IMR-90 (cell line): ENCODE results near the gene TTC8. TPM values are rescaled to one million over a fixed set of nuclear protein-coding genes. Genes with fewer than 3 reads are reported as not detected.

ENCODE experiments used
- ATAC-seq: fragments of 200-7000 bp; cut with Tn5 transposase; 2 replicates; pipeline ENCODE4 v1.9.1; 2020; ENCODE audit warnings: low read depth, mild to moderate bottlenecking, moderate library complexity
- BruUV-seq: library from RNA; stranded (reverse); fragments of 400-500 nt; replicated peaks from 2 replicates; lab custom pipeline; 2021; lab: Mats Ljungman, UMichigan
- CTCF ChIA-PET: fragments of 300-600 bp; formaldehyde crosslinking; extraction: SDS; loops from one replicate; lab custom pipeline; 2021; ENCODE audit warnings: antibody characterized with exemption; lab: Yijun Ruan, JAX
- POLR2A ChIA-PET: fragments of 300-600 bp; sonication (Branson Sonifier 250); formaldehyde crosslinking; loops from one replicate; lab custom pipeline; 2022; ENCODE audit warnings: antibody characterized with exemption; ENCODE audit not compliant: unreplicated experiment; lab: Charles Lee
- DNase-seq: peaks from one replicate; pipeline ENCODE4 v3.0.0; 2013
- H2AFZ ChIP-seq: replicated peaks from 2 replicates; pipeline ENCODE3; 2013; ENCODE audit warnings: low read length, mild to moderate bottlenecking; ENCODE audit not compliant: poor library complexity
- H2AK5ac ChIP-seq: 2 replicates; pipeline ENCODE4 v1.6.1; 2013; ENCODE audit warnings: low read depth, low read length, inconsistent platforms
- H2AK9ac ChIP-seq: replicated peaks from 2 replicates; pipeline ENCODE3; 2013; ENCODE audit warnings: mild to moderate bottlenecking, low read depth, low read length, moderate library complexity; ENCODE audit not compliant: poor library complexity
- H2BK120ac ChIP-seq: 2 replicates; pipeline ENCODE4 v1.6.1; 2013; ENCODE audit warnings: low read depth, low read length, inconsistent platforms
- H2BK15ac ChIP-seq: 3 replicates; pipeline ENCODE4 v1.6.1; 2013; ENCODE audit warnings: low read depth, low read length, inconsistent platforms
- H2BK20ac ChIP-seq: 2 replicates; pipeline ENCODE4 v1.6.1; 2013; ENCODE audit warnings: low read depth, mild to moderate bottlenecking, inconsistent platforms, low read length, moderate library complexity
- H2BK5ac ChIP-seq: 2 replicates; pipeline ENCODE4 v1.6.1; 2013; ENCODE audit warnings: mild to moderate bottlenecking, low read depth, low read length, inconsistent platforms; ENCODE audit not compliant: poor library complexity, severe bottlenecking
- H3K14ac ChIP-seq: replicated peaks from 2 replicates; pipeline ENCODE4 v1.6.1; 2013; ENCODE audit warnings: low read depth, low read length, inconsistent platforms
- H3K18ac ChIP-seq: 2 replicates; pipeline ENCODE4 v1.6.1; 2013; ENCODE audit warnings: low read depth, low read length, control low read depth
- H3K23ac ChIP-seq: 2 replicates; pipeline ENCODE4 v1.6.1; 2013; ENCODE audit warnings: low read depth, low read length, inconsistent platforms
- H3K27ac ChIP-seq: 2 replicates; pipeline ENCODE4 v1.5.1; 2013; ENCODE audit warnings: mild to moderate bottlenecking, control low read depth, low read length; ENCODE audit not compliant: insufficient read depth
- H3K27me3 ChIP-seq: 2 replicates; pipeline ENCODE4 v1.6.1; 2013; ENCODE audit warnings: low read length; ENCODE audit not compliant: control insufficient read depth, insufficient read depth
- H3K36me3 ChIP-seq: 2 replicates; pipeline ENCODE4 v1.6.1; 2013; ENCODE audit warnings: low read length, mixed read lengths; ENCODE audit not compliant: control insufficient read depth, insufficient read depth
- H3K4ac ChIP-seq: 2 replicates; pipeline ENCODE4 v1.6.1; 2013; ENCODE audit warnings: low read depth, low read length, inconsistent platforms
- H3K4me1 ChIP-seq: 2 replicates; pipeline ENCODE4 v1.6.1; 2013; ENCODE audit warnings: low read length, mixed read lengths; ENCODE audit not compliant: control insufficient read depth, insufficient read depth
- H3K4me2 ChIP-seq: 2 replicates; pipeline ENCODE4 v1.6.1; 2013; ENCODE audit warnings: low read depth, mild to moderate bottlenecking, control low read depth, low read length, moderate library complexity
- H3K4me3 ChIP-seq: 2 replicates; pipeline ENCODE4 v1.5.1; 2013; ENCODE audit warnings: low read depth, mild to moderate bottlenecking, control low read depth, low read length, moderate library complexity; ENCODE audit not compliant: insufficient read depth
- H3K56ac ChIP-seq: 2 replicates; pipeline ENCODE4 v1.6.1; 2013; ENCODE audit warnings: low read length, inconsistent platforms; ENCODE audit not compliant: insufficient read depth; ENCODE audit errors: extremely low read depth
- H3K79me1 ChIP-seq, 2 experiments: 2 replicates each; pipeline ENCODE4 v1.6.1; 2013; ENCODE audit warnings: low read length in 2 of 2, inconsistent platforms in 1 of 2, low read depth in 1 of 2
- H3K9ac ChIP-seq: 2 replicates; pipeline ENCODE4 v1.6.1; 2013; ENCODE audit warnings: low read depth, low read length, control low read depth
- H3K9me1 ChIP-seq: 2 replicates; pipeline ENCODE4 v1.6.1; 2013; ENCODE audit warnings: low read length, inconsistent platforms; ENCODE audit not compliant: insufficient read depth
- H3K9me3 ChIP-seq: 2 replicates; pipeline ENCODE4 v1.6.1; 2013; ENCODE audit warnings: low read length; ENCODE audit not compliant: control insufficient read depth, insufficient read depth
- H4K20me1 ChIP-seq: 2 replicates; pipeline ENCODE4 v1.6.1; 2013; ENCODE audit warnings: low read length, inconsistent platforms; ENCODE audit not compliant: insufficient read depth
- H4K5ac ChIP-seq: 2 replicates; pipeline ENCODE4 v1.6.1; 2013; ENCODE audit warnings: mild to moderate bottlenecking, low read depth, low read length, control low read depth
- H4K8ac ChIP-seq, 2 experiments: 2 replicates each; pipeline ENCODE4 v1.6.1; 2013; ENCODE audit warnings: low read depth in 2 of 2, low read length in 2 of 2, control low read depth in 1 of 2, inconsistent platforms in 1 of 2
- H4K91ac ChIP-seq: 2 replicates; pipeline ENCODE4 v1.6.1; 2013; ENCODE audit warnings: low read depth, low read length, inconsistent platforms; ENCODE audit not compliant: insufficient read depth
- BHLHE40 ChIP-seq: fragments of 150-350 bp; IDR thresholded peaks from 2 replicates; pipeline ENCODE4 v1.6.1; 2016; ENCODE audit warnings: mild to moderate bottlenecking, low read depth, low read length
- CEBPB ChIP-seq: IDR thresholded peaks from 2 replicates; pipeline ENCODE4 v1.6.1; 2012; ENCODE audit warnings: low read depth, low read length, improper control_type of control experiment
- CHD1 ChIP-seq: IDR thresholded peaks from 2 replicates; pipeline ENCODE4 v1.6.1; 2012; ENCODE audit warnings: low read depth, low read length, improper control_type of control experiment
- FOS ChIP-seq: fragments of 150-350 bp; IDR thresholded peaks from 2 replicates; pipeline ENCODE4 v1.6.1; 2016; ENCODE audit warnings: low read depth, low read length
- MAFK ChIP-seq: IDR thresholded peaks from 2 replicates; pipeline ENCODE4 v1.6.1; 2012; ENCODE audit warnings: low read depth, low read length, improper control_type of control experiment
- MAZ ChIP-seq: IDR thresholded peaks from 2 replicates; pipeline ENCODE4 v1.6.1; 2012; ENCODE audit warnings: low read depth, mild to moderate bottlenecking, low read length, improper control_type of control experiment, moderate library complexity, borderline replicate concordance
- MXI1 ChIP-seq: IDR thresholded peaks from 2 replicates; pipeline ENCODE4 v1.6.1; 2012; ENCODE audit warnings: low read depth, mild to moderate bottlenecking, low read length, moderate library complexity, borderline replicate concordance
- NFE2L2 ChIP-seq: fragments of 150-350 bp; IDR thresholded peaks from 2 replicates; pipeline ENCODE4 v1.6.1; 2016; ENCODE audit warnings: low read depth, mild to moderate bottlenecking, low read length
- POLR2A ChIP-seq: IDR thresholded peaks from 2 replicates; pipeline ENCODE4 v1.6.1; 2012; ENCODE audit warnings: mild to moderate bottlenecking, low read depth, low read length
- RAD21 ChIP-seq: IDR thresholded peaks from 2 replicates; pipeline ENCODE4 v1.6.1; 2012; ENCODE audit warnings: low read length, improper control_type of control experiment
- RCOR1 ChIP-seq: IDR thresholded peaks from 2 replicates; pipeline ENCODE4 v1.6.1; 2012; ENCODE audit warnings: mild to moderate bottlenecking, low read length, improper control_type of control experiment; ENCODE audit not compliant: insufficient replicate concordance
- RFX5 ChIP-seq: IDR thresholded peaks from 2 replicates; pipeline ENCODE4 v1.8.0; 2012; ENCODE audit warnings: low read depth, mild to moderate bottlenecking, low read length, moderate library complexity
- SMC3 ChIP-seq: fragments of 150-350 bp; IDR thresholded peaks from 2 replicates; pipeline ENCODE4 v1.6.1; 2016; ENCODE audit warnings: low read depth, mild to moderate bottlenecking, antibody characterized with exemption, low read length, moderate library complexity
- WGBS, 2 experiments: methylation state at CpG; one replicate each; pipeline versions ENCODE4 v1.1.5 to v1.1.7; 2013; ENCODE audit warnings: missing lambda C conversion rate in 2 of 2; ENCODE audit not compliant: insufficient read length in 1 of 2; ENCODE audit errors: extremely low coverage in 2 of 2; 5-methylcytosine and 5-hydroxymethylcytosine counted together
- dilution Hi-C: fragments of 300-500 bp; cut with HindIII; formaldehyde crosslinking; loops from one replicate; pipeline ENCODE4 v1.14.3; 2018; ENCODE audit warnings: low sequenced_read_pairs; ENCODE audit not compliant: unreplicated experiment
- in situ Hi-C: fragments of 300-500 bp; cut with MboI; formaldehyde crosslinking; loops from 3 replicates; pipeline ENCODE4 v1.14.3; 2019; ENCODE audit warnings: low sequenced_read_pairs, inconsistent platforms, mixed read lengths
- intact Hi-C: fragments of 100-400 bp; cut with micrococcal nuclease; formaldehyde crosslinking; loops from 2 replicates; pipeline ENCODE4 v1.10.0; 2022
- polyA plus RNA-seq, 3 experiments: library from polyadenylated mRNA; depleted of rRNA; stranded (reverse); fragments of >200 nt; gene quantifications; 2 replicates each; pipeline ENCODE4 v1.2.3, GENCODE V29; 2012; ENCODE audit warnings: low replicate concordance in 1 of 3
- total RNA-seq: library from RNA; depleted of rRNA; stranded (reverse); fragments of >200 nt; gene quantifications from 2 replicates; pipeline ENCODE4 v1.2.3, GENCODE V29; 2012
- TF ChIP-seq, protein P1 (sequence below): fragments of 150-350 bp; IDR thresholded peaks from 2 replicates; pipeline ENCODE4 v1.6.1; 2016; ENCODE audit warnings: low read depth, mild to moderate bottlenecking, low read length, moderate library complexity, borderline replicate concordance
- TF ChIP-seq, protein P2 (sequence below): conservative IDR thresholded peaks from 2 replicates; pipeline ENCODE4 v1.5.1; 2012; ENCODE audit warnings: mild to moderate bottlenecking, low read depth, low read length, improper control_type of control experiment
- TF ChIP-seq, protein P3 (sequence below): fragments of 150-350 bp; IDR thresholded peaks from 2 replicates; pipeline ENCODE4 v1.6.1; 2017; ENCODE audit warnings: mild to moderate bottlenecking, antibody characterized with exemption, low read length, low read depth

The TTC8 gene
- total and polyA plus RNA-seq, 2 of the 4 experiments (the other 2 are of a cell fraction) = 48.9 to 84.2 TPM

DNA sequence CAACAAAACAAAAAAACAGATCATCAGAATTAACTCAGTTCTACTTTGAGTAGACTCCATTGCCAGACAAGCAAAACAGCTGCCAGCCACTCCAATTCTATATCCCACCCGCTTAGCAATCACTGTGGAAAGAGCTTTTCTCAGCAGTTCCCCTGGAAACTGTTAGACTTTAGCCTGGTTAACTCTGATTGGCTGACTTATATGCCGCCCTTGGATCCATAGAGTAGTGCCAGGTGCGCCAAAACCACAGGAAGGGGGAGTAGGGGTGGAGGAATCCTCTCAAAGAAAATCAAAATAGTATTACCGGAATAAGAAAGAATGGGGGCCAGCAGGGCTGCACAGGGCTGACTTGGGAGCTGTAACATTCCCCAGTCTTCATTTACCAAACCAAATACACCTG is 26.3 kb upstream of the TTC8 start:
- H3K18ac ChIP-seq = no peak overlapping the region
- POLR2A ChIA-PET = interaction anchor here (0.6 kb wide), 1 partner anchor 108 kb away, joined by 4 read pairs; no protein-coding TSS in a partner anchor
- H2BK5ac ChIP-seq = no peak overlapping the region
- no peak overlapping the region for H3K23ac ChIP-seq
- no peak overlapping the region for H2BK120ac ChIP-seq
- dilution Hi-C loops (no loop called here), in situ Hi-C loops (no loop called here), intact Hi-C loops (no loop called here)
- H3K4me3 ChIP-seq = no peak overlapping the region
- ATAC-seq (no peak), DNase-seq (no peak)
- H4K5ac ChIP-seq = no peak overlapping the region
- no peaks in the 10 kb centered on the region for H3K36me3 ChIP-seq
- CTCF ChIA-PET = interaction anchor here (0.5 to 0.6 kb wide), 2 partner anchors 46 to 1118 kb away, joined by 4 to 6 read pairs; no protein-coding TSS in a partner anchor
- H3K27me3 ChIP-seq = no peaks in the 10 kb centered on the region
- BruUV-seq = no TSS peak
- H2BK20ac ChIP-seq = no peak overlapping the region
- peaks cover 3% of the 10 kb centered on the region; the same call in 1 of the 2 replicates for H3K9me1 ChIP-seq
- no peak overlapping the region for H3K27ac ChIP-seq
- H2AFZ ChIP-seq = no peak overlapping the region
- H3K79me1 ChIP-seq = peaks cover 0 to 4% of the 10 kb centered on the region in 2 experiments; a peak in 2 of 4 replicates
- no peak overlapping the region for H4K91ac ChIP-seq
- H3K56ac ChIP-seq = no peak overlapping the region
- H3K9me3 ChIP-seq = no peaks in the 10 kb centered on the region
- no peak overlapping the region for H3K14ac ChIP-seq
- H4K8ac ChIP-seq = no peak overlapping the region
- H3K4me1 ChIP-seq = 0 out of 2 replicates have a peak, but pooled peaks cover 1% of the 10 kb centered on the region
- no peaks in the 10 kb centered on the region for H4K20me1 ChIP-seq
- TF ChIP-seq BHLHE40 = no peak
- TF ChIP-seq, protein P1, sequence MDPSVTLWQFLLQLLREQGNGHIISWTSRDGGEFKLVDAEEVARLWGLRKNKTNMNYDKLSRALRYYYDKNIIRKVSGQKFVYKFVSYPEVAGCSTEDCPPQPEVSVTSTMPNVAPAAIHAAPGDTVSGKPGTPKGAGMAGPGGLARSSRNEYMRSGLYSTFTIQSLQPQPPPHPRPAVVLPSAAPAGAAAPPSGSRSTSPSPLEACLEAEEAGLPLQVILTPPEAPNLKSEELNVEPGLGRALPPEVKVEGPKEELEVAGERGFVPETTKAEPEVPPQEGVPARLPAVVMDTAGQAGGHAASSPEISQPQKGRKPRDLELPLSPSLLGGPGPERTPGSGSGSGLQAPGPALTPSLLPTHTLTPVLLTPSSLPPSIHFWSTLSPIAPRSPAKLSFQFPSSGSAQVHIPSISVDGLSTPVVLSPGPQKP = no peak
- TF ChIP-seq NFE2L2 = no peak
- TF ChIP-seq MXI1 = no peak
- no peak for TF ChIP-seq RAD21
- TF ChIP-seq, protein P2, sequence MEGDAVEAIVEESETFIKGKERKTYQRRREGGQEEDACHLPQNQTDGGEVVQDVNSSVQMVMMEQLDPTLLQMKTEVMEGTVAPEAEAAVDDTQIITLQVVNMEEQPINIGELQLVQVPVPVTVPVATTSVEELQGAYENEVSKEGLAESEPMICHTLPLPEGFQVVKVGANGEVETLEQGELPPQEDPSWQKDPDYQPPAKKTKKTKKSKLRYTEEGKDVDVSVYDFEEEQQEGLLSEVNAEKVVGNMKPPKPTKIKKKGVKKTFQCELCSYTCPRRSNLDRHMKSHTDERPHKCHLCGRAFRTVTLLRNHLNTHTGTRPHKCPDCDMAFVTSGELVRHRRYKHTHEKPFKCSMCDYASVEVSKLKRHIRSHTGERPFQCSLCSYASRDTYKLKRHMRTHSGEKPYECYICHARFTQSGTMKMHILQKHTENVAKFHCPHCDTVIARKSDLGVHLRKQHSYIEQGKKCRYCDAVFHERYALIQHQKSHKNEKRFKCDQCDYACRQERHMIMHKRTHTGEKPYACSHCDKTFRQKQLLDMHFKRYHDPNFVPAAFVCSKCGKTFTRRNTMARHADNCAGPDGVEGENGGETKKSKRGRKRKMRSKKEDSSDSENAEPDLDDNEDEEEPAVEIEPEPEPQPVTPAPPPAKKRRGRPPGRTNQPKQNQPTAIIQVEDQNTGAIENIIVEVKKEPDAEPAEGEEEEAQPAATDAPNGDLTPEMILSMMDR = no peak
- TF ChIP-seq CHD1 = no peak
- TF ChIP-seq POLR2A = no peak
- no peak for TF ChIP-seq MAFK
- TF ChIP-seq, protein P3, sequence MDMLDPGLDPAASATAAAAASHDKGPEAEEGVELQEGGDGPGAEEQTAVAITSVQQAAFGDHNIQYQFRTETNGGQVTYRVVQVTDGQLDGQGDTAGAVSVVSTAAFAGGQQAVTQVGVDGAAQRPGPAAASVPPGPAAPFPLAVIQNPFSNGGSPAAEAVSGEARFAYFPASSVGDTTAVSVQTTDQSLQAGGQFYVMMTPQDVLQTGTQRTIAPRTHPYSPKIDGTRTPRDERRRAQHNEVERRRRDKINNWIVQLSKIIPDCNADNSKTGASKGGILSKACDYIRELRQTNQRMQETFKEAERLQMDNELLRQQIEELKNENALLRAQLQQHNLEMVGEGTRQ = no peak
- no peak for TF ChIP-seq FOS
- no peak for TF ChIP-seq SMC3
- TF ChIP-seq CEBPB = no peak
- TF ChIP-seq RFX5 = no peak
- TF ChIP-seq RCOR1 = no peak
- TF ChIP-seq MAZ = no peak
- no peak overlapping the region for H3K4ac ChIP-seq
- H2AK5ac ChIP-seq = no peak overlapping the region
- no peak overlapping the region for H2BK15ac ChIP-seq
- no peak overlapping the region for H2AK9ac ChIP-seq
- H3K4me2 ChIP-seq = no peak overlapping the region
- no CpG with 5 or more reads among the region's 4 CpGs for WGBS, 2 experiments
- no peak overlapping the region for H3K9ac ChIP-seq
